Panc1 (cell line): ENCODE results near the gene PDCD2L. TPM values are rescaled to one million over a fixed set of nuclear protein-coding genes. Genes with fewer than 3 reads are reported as not detected.

Source experiments
- ATAC-seq: fragments of 200-7000 bp; cut with Tn5 transposase; 2 replicates; pipeline ENCODE4 v1.9.1; 2020; ENCODE audit warnings: mild to moderate bottlenecking, moderate library complexity
- BruUV-seq: library from RNA; stranded (reverse); fragments of 400-500 nt; replicated peaks from 2 replicates; lab custom pipeline; 2021; lab: Mats Ljungman, UMichigan
- CTCF ChIA-PET: fragments of 300-600 bp; sonication (Branson Sonifier 250); formaldehyde crosslinking; loops from one replicate; lab custom pipeline; 2022; ENCODE audit warnings: antibody characterized with exemption; lab: Charles Lee
- POLR2A ChIA-PET: fragments of 300-600 bp; sonication (Branson Sonifier 250); formaldehyde crosslinking; loops from one replicate; lab custom pipeline; 2022; ENCODE audit warnings: antibody characterized with exemption; lab: Charles Lee
- DNase-seq: peaks from one replicate; pipeline ENCODE4 v3.0.0-alpha.2; 2010; ENCODE audit warnings: low read depth, low spot score
- H3K27ac ChIP-seq: 2 replicates; pipeline ENCODE4 v1.5.1; 2011; ENCODE audit warnings: mild to moderate bottlenecking, low read length, inconsistent platforms
- H3K27me3 ChIP-seq: fragments of 200-500 bp; sonication (Bioruptor generic); 2 replicates; pipeline ENCODE4 v1.6.0; 2014; ENCODE audit warnings: low read length, inconsistent platforms; ENCODE audit not compliant: control insufficient read depth, insufficient read depth
- H3K36me3 ChIP-seq: fragments of 200-500 bp; sonication (Bioruptor generic); 2 replicates; pipeline ENCODE4 v1.5.1; 2014; ENCODE audit warnings: inconsistent platforms, mild to moderate bottlenecking, low read length, moderate library complexity; ENCODE audit not compliant: control insufficient read depth, insufficient read depth
- H3K4me1 ChIP-seq: 2 replicates; pipeline ENCODE4 v1.5.1; 2011; ENCODE audit warnings: inconsistent platforms, mild to moderate bottlenecking, low read length, moderate library complexity; ENCODE audit not compliant: control insufficient read depth, insufficient read depth
- H3K4me3 ChIP-seq, 2 experiments: 2 replicates each; pipeline ENCODE4 v1.5.1; 2011 to 2012; ENCODE audit warnings: low read depth in 2 of 2, low read length in 2 of 2, mild to moderate bottlenecking in 2 of 2, inconsistent platforms in 1 of 2, moderate library complexity in 1 of 2
- H3K9me3 ChIP-seq: fragments of 200-500 bp; sonication (Bioruptor generic); 2 replicates; pipeline ENCODE4 v1.5.1; 2014; ENCODE audit warnings: low read depth, mild to moderate bottlenecking, inconsistent platforms, low read length, moderate library complexity; ENCODE audit not compliant: control insufficient read depth, insufficient read depth
- POLR2AphosphoS5 ChIP-seq: IDR thresholded peaks from 2 replicates; pipeline ENCODE4 v1.6.1; 2012; ENCODE audit warnings: mild to moderate bottlenecking, low read depth, low read length, moderate library complexity
- SIN3A ChIP-seq: IDR thresholded peaks from 2 replicates; pipeline ENCODE4 v1.6.1; 2012; ENCODE audit warnings: low read depth, mild to moderate bottlenecking, low read length, moderate library complexity, borderline replicate concordance; ENCODE audit not compliant: insufficient read depth
- TCF7L2 ChIP-seq: IDR thresholded peaks from 2 replicates; pipeline ENCODE4 v1.6.1; 2011; ENCODE audit warnings: mild to moderate bottlenecking, low read depth, low read length, inconsistent platforms
- in situ Hi-C: cut with HindIII; loops from 2 replicates; pipeline ENCODE4 v1.10.0; 2016; ENCODE audit warnings: low sequenced_read_pairs, low pct_unique_long_range_greater_than_20kb
- intact Hi-C: fragments of 100-400 bp; cut with micrococcal nuclease; formaldehyde crosslinking; loops from one replicate; pipeline ENCODE4 v1.10.0; 2022; ENCODE audit not compliant: unreplicated experiment
- total RNA-seq: library from RNA; stranded (reverse); gene quantifications from one replicate; pipeline ENCODE4 v1.2.1, GENCODE V29; 2021; ENCODE audit not compliant: unreplicated experiment
- TF ChIP-seq, protein P1 (sequence below): fragments of 450-650 bp; IDR thresholded peaks from 2 replicates; pipeline ENCODE4 v1.5.1; 2017; ENCODE audit warnings: mild to moderate bottlenecking
- TF ChIP-seq, protein P2 (sequence below), 2 experiments: IDR thresholded peaks; 2 replicates each; pipeline ENCODE4 v1.6.1; 2011 to 2012; ENCODE audit warnings: low read depth in 2 of 2, control low read depth in 1 of 2, low read length in 1 of 2, mild to moderate bottlenecking in 1 of 2, moderate library complexity in 1 of 2; ENCODE audit not compliant: insufficient read depth in 1 of 2

PDCD2L gene
- total RNA-seq, 1 experiment from 2014 or later, result 36.4 TPM

DNA sequence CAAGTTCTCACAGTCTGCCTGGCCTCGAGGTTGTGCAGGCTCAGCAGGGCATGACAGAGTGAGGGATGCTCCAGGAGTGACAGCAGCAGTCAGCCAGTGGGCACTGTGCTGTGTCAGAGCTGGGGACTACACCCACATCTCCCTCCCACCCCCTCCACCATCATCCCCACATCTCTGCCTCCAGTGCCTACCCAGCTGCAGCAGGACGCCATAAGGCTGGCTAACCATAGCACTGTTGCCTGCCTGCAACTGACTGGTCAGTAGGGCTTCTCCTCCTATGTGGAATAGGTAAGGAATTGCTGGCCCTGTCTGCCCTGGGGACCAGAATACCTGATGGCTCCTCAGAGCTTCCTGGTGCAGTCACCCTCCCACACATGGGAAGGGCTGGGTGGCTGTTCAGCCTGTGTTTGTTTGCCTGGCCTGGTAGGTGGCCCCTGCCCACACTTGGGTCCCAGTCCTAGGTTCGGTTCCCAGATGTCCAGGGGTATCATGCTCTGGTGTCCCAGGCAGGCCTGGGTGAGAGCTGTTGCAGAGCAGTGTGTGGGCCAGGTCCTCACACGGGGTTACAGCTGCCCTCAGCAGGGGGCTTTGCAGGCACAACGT lies 23.5 kb upstream of the PDCD2L start:
- Histone ChIP-seq H3K4me3 (no peak overlapping the region), H3K27ac (no peak overlapping the region), H3K9me3 (no peaks in the 10 kb centered on the region), H3K4me1 (no peaks in the 10 kb centered on the region), H3K36me3 (peaks cover 15% of the 10 kb centered on the region; the same call in 1 of the 2 replicates), H3K27me3 (no peaks in the 10 kb centered on the region)
- DNase-seq, result no peak
- no TSS peak for BruUV-seq
- CTCF ChIA-PET, result no interaction called here
- intact Hi-C loops (no loop called here), in situ Hi-C loops (no loop called here)
- no peak for ATAC-seq
- POLR2A ChIA-PET, result no interaction called here
- TF ChIP-seq POLR2AphosphoS5 (no peak), TCF7L2 (no peak), SIN3A (no peak)
- TF ChIP-seq, protein P1, sequence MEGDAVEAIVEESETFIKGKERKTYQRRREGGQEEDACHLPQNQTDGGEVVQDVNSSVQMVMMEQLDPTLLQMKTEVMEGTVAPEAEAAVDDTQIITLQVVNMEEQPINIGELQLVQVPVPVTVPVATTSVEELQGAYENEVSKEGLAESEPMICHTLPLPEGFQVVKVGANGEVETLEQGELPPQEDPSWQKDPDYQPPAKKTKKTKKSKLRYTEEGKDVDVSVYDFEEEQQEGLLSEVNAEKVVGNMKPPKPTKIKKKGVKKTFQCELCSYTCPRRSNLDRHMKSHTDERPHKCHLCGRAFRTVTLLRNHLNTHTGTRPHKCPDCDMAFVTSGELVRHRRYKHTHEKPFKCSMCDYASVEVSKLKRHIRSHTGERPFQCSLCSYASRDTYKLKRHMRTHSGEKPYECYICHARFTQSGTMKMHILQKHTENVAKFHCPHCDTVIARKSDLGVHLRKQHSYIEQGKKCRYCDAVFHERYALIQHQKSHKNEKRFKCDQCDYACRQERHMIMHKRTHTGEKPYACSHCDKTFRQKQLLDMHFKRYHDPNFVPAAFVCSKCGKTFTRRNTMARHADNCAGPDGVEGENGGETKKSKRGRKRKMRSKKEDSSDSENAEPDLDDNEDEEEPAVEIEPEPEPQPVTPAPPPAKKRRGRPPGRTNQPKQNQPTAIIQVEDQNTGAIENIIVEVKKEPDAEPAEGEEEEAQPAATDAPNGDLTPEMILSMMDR, result no peak
- TF ChIP-seq, protein P2, sequence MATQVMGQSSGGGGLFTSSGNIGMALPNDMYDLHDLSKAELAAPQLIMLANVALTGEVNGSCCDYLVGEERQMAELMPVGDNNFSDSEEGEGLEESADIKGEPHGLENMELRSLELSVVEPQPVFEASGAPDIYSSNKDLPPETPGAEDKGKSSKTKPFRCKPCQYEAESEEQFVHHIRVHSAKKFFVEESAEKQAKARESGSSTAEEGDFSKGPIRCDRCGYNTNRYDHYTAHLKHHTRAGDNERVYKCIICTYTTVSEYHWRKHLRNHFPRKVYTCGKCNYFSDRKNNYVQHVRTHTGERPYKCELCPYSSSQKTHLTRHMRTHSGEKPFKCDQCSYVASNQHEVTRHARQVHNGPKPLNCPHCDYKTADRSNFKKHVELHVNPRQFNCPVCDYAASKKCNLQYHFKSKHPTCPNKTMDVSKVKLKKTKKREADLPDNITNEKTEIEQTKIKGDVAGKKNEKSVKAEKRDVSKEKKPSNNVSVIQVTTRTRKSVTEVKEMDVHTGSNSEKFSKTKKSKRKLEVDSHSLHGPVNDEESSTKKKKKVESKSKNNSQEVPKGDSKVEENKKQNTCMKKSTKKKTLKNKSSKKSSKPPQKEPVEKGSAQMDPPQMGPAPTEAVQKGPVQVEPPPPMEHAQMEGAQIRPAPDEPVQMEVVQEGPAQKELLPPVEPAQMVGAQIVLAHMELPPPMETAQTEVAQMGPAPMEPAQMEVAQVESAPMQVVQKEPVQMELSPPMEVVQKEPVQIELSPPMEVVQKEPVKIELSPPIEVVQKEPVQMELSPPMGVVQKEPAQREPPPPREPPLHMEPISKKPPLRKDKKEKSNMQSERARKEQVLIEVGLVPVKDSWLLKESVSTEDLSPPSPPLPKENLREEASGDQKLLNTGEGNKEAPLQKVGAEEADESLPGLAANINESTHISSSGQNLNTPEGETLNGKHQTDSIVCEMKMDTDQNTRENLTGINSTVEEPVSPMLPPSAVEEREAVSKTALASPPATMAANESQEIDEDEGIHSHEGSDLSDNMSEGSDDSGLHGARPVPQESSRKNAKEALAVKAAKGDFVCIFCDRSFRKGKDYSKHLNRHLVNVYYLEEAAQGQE (IDR thresholded peaks at IDR 0.05; ENCODE audit: insufficient read depth in 1 of 2, low read depth in 2 of 2, low read length in 1 of 2), result no peak

DNA sequence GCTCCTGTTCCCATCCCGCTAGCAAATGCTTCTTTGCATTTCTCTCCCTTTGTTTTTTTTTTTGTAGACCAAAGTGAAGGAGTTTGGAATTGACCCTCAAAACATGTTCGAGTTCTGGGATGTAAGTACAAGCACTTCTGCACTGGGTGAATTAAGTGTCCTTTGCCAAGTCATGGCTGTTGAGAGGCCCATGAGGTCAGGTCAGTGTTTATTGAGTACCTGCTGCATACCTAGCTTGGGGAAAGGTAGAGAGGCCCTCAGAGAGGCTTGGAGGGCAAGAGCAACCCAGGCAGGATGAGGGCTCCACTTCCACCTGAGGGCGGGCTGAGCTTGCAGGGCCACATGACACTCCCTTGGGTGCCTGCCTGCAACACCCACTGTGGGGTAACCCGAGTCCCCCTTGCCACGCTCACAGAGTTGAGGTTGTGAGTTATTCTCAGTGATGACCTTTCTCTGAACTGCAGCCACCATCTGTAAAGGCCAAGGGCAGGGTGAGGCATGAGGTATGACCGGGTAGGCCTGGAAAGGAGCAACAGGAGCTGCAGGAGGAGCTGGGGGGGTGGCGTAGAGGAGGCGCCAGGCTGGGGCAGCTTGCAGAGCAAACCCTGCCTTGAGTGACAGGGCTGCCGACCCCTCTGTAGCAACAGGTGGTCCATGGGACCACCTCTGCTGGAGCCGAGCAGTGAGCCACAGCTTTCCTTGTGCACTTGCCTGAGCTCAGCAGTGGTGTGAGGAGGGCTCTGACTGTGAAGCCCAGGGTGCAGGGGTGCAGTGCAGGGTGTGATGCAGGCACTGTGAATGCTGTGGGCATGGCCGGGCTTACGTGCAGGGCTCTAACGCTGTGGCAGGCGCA lies 22.6 kb upstream of the PDCD2L start:
- DNase-seq (no peak), ATAC-seq (no peak)
- peaks cover 15% of the 10 kb centered on the region; the same call in 1 of the 2 replicates for H3K36me3 ChIP-seq
- in situ Hi-C loops, result no loop called here
- BruUV-seq, result no TSS peak
- H3K4me3 ChIP-seq, result no peak overlapping the region
- TF ChIP-seq TCF7L2 (no peak), POLR2AphosphoS5 (no peak), SIN3A (no peak)
- TF ChIP-seq, protein P2 (IDR thresholded peaks at IDR 0.05; ENCODE audit: insufficient read depth in 1 of 2, low read depth in 2 of 2, low read length in 1 of 2), result no peak
- TF ChIP-seq, protein P1, result no peak
- POLR2A ChIA-PET, result interaction anchor here (0.6 kb wide), 1 partner anchor 98 kb away, joined by 7 read pairs; no protein-coding TSS in a partner anchor
- H3K27me3 ChIP-seq, result no peaks in the 10 kb centered on the region
- H3K4me1 ChIP-seq, result no peaks in the 10 kb centered on the region
- H3K9me3 ChIP-seq, result no peaks in the 10 kb centered on the region
- no peak overlapping the region for H3K27ac ChIP-seq
- CTCF ChIA-PET, result no interaction called here
- intact Hi-C loops, result no loop called here
